Daoy (cell line): ENCODE results near the gene RASL11B. TPM values are rescaled to one million over a fixed set of nuclear protein-coding genes. Genes with fewer than 3 reads are reported as not detected.
"Not testable (repeated sequence)": the region's sequence is repeated elsewhere in the genome, so short reads cannot be mapped to it uniquely, and the experiment has no call there.

Experiments used
- DNase-seq: peaks from one replicate; pipeline ENCODE4 v3.0.0-alpha.2; 2015; ENCODE audit warnings: low read depth
- total RNA-seq: library from RNA; depleted of rRNA; stranded (reverse); fragments of >200 nt; shearing (Covaris generic); gene quantifications from 2 replicates; pipeline ENCODE4 v1.2.3, GENCODE V29; 2014; rRNA removed

RASL11B gene, protein sequence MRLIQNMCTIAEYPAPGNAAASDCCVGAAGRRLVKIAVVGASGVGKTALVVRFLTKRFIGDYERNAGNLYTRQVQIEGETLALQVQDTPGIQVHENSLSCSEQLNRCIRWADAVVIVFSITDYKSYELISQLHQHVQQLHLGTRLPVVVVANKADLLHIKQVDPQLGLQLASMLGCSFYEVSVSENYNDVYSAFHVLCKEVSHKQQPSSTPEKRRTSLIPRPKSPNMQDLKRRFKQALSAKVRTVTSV
- total RNA-seq: 1.8 and 2.0 TPM in 2 replicates

DNA sequence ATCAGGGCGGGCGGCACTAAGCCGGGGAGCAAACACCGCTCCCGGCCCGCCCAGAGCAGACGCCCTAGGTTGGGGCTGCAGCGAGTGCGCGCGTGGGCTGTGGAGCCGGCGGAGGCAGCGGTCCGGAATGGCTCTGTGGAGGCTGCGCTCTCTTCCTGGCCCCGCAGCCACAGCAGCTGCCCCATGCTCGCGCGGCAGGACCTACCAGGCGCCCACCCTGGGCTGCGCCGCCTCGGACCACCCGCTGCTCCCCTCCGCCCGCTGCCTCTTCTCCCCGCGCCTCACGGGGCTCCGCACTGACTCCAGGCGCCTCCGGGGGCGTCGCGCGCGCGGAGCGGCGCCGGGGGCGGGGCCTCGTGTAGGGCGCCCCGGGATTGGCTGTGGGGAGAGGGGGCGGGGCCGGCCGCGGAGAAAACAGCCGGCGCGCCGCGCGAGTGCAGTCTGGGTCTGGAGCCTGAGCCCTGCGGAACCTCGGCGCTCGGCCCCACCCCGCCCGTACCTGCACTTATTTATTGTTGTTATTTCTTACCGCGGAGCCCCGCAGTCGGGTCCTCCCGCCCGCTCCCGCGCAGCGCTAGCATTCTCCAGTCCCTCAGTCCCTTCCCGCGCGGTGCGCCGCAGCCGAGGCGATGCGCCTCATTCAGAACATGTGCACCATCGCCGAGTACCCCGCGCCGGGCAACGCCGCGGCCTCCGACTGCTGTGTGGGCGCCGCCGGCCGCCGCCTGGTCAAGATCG is at the start of gene RASL11B:
RASL11B (plus strand) TSS at position 439 of the 738 bp plus-strand sequence; CDS start at position 630, 191 bp downstream.
- DNase-seq: peak; percentile 74

DNA sequence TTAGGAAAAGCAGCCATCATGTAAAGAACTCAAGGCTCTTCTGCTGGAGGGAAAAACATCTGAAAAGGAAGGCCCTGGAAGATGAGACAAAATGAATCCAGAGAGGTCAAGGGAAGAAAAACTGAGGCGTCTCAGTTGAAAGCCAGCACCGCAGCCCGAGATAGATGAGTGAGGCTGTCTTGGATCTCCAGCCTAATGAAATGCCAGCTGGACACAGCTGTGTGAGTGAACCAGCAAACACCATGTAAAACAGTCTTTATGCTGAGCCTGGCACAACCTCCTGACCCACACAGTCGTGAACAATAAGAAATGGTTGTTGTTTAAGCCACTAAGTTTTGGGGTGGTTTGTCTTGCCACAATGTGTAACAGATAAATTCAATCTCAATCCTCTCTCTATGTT is 48.6 kb upstream of the RASL11B start:
- no peak for DNase-seq

DNA sequence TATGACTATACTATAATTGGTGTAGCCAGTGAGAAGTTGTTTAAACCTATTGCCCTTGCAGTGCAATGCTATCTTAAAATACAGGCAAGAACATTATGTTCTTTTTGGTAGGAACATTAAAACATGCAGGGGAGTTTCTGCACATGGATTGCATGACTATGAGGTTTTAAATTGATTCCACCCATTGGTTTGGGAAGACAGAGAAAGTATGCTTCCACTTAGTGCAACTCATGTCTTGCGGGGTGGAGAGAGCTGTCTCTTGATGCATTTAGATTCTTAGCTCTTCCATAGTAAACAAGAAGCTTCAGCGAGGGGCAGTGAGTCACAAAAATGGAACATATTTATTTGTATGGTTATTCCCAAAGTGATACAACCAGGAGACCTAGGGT is 39.5 kb upstream of the RASL11B start:
- DNase-seq: no peak

DNA sequence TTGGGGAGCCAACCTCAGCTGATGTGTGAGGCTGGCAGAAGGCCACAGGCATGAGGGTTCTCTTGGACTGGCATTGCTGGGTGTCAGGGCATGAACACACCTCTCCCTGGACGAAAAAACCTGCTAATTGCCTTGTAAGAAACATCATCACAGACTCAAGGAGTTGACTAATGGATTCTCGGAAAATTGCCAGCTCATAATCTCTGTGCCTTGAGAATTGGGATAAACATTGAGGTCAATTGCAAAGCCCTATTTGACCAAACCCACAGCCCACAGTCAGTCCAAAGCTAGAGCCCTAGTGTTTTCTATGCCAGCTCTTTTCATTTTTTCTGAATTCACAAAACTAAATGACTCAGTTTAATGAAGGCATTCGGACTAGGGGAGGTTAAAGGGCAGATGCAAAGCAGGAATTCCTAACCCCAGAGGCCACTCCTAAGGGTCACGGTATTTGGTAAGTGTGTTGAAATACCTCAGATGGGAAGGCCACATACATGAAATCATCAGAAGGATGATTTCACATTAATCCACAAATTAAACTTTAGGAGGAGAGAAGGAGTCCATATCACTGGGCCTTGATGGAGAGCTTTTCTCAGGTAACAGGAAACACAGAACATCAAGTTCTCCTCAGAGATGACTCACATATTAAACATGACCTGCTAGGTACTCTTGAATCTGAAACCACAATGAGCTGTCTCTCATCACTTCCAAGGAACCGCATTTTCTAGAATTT is 39.0 kb upstream of the RASL11B start:
- DNase-seq: peak; percentile 44

DNA sequence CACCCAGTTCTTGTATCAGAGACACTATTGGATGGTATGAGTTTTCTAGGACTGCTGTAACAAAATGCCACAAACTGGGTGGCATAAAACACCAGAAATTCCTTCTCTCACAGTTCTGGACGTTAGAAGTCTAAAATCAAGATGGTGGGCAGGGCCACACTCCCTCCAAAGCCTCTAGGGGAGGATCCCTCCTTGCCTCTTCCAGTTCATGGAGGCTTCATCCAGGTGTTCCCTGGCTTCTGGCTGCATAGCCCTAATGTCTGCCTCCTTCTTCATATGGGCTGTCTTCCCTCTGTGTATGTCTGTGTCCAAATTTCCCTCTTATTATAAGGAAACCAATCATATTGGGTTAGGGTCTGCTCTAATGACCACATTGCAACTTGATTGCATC is 38.4 kb upstream of the RASL11B start:
- DNase-seq: no peak

DNA sequence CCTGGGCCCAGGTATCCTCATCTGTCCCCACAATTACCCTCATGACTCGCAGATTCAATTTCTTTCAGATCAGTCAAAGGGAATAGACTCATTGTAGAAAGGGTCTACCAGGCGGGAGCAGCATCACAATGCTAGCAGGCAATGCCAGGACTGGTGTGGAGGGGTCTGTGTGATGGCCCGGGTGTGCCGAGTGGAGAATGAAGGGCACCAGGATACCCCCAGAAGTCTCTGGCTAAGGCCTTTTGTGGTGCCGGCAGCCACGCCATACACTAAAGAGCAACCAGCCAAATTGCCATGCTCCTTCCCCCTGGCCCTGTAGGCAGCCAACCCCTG is 37.9 kb upstream of the RASL11B start:
- no peak for DNase-seq

DNA sequence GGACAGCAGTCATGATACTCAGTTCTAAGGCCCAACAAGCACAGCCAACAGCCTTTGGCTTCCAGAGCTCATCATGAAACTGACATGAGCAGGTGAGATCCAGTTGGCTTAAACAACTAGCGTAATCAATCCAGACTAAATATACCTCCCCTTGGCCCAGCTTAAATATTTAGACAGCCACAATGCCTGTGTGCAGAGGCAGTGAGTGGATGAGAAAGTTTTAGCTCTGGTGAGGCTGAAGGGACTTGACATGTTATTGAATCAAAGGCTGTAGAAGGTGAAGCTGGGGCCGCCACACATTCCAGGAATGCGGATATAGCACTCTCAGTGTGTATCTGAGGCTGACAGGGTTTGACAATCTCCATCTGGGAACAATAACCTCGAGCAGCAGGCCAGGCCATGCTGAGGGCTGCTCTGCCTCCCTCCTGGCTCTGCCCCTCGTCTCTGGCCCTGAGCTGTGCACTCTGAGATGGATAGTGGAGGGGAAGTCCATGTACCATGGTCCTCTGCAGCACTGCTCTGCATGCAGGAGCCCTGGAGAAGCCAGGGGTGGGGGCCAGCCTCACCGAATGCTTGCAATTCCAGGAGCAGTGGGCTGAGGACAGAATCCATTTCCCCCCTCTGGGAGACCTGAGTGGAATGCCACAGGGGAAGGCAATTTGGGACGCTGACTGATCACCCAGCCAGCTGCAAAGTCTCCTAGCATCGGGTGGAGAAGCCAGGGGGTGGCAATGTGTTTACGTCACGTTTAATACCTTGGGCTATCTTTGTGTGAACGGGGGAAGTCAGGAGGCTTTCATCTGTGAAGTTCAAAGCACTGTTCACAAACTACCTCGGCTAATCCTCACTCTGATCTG is 37.3 kb upstream of the RASL11B start:
- DNase-seq: peak; percentile 22

DNA sequence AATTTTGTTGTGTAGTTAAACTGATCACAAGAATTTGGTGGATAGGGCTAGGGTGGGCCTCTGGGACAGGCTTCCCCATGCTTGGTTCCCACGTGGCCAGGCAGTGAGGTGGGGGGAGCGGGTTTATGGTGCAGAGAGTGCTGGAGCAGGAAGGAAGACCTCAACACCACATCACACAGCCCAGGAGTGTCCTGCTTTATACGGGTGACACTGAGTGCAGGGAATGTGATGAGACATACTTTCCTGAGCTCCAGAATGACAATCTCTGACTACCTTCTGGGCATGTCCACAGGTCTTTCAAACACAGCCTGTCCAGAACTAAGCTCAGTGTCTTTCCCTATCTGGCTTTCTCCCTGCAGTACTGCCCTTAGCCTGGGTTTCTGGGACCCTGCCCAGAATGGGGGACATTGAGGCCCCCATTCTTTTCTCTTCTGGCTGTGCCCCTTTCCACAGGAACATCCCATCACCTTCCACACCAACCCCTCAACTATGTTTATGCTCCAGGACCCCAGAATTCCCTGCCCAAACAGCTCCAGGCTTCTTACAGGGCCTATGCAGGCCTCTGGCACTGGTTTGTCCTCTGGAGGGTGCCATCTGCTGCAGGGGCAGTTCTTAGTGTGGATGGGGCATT is 36.5 kb upstream of the RASL11B start:
- no peak for DNase-seq

DNA sequence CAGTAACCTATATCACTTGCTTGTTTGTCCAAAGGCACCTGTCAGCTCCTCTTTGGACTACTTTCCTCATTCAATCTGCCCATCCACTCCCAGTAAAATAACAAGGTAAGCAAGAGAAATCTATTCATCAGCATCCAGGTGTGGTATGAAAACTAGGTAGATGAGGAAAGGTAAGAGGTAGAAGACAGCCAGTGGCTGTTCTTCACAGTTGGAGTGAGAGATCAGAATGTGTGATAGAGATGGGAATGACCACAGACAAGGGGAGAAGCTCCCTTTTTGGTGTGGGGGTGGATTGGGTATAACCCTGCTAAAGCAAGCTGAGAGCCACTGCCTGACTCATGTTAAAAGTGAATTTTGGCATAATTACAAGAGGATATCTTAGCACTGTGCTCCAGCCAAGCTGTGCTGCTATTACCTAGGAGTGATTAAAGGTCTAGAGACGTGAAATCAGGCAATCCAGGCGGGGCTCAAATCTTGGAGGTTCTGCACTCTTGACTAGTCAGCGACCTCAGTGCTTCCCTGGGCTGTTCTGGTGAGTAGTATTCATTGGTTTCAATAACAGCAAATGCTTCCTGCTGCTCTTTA is 28.1 kb upstream of the RASL11B start:
- no peak for DNase-seq

DNA sequence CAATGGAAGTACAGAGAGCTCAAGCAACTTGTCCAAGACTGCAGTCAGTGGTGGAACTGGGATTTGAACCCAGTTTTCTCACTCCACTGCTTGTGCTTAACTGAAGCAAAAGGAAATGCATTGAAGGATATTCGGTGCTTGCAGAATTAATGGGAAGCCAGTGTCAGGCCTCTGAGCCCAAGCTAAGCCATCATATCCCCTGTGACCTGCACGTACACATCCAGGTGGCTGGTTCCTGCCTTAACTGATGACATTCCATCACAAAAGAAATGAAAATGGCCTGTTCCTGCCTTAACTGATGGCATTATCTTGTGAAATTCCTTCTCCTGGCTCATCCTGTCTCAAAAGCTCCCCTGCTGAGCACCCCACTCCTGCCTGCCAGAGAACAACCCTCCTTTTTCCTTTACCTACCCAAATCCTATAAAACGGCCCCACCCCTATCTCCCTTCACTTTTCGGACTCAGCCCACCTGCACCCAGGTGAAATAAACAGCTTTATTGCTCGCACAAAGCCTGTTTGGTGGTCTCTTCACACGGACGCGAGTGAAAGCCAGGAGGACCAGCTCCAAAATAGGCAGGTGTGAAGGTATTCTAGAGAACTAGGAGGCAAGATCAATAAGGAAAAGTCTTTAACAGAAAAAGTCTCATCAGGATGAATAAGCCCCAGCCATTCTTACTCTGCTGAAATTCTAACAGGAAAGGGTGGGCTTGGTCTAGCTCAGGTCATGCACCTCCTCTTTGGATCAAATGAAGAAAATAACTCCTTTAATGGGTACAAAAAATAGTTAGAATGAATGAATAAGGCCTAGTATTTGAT is 27.3 kb upstream of the RASL11B start:
- not testable (repeated sequence) for DNase-seq

DNA sequence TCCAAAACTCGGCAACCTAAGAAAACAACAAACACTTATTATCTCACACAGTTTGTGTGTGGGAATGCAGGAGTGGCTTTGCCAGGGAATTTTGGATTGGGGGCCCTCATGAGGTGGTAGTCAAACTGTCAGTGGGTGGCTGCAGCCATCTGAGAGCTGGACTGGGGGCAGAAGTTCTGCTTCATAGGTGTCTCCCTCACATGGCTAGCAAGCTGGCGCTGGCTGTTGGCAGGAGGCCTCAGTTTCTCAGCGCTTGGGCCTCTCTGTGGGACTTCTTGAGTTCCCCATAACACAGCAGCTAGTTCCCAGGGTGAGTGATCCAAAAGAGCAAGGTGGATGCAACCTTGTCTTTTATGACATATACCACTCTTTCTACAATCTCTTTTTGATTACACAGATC is 26.0 kb upstream of the RASL11B start:
- no peak for DNase-seq

DNA sequence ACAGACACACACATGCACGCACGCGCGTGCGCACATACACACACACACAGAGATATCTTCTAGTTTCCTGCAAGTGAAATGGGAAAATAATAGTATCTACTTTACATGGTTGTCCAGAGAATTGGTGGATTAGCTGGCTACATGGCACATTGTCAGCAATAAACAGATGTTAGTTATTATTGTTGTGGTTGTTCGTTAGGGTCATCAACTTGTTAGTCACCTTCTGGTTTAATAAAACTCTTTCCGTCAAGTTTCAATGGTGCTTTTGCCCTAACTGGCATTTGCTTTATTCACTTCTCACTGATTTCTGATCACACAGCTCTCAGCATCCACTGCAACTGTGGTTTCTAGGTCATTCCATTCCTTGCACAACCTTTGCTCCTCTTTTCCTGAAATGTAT is 25.4 kb upstream of the RASL11B start:
- DNase-seq: no peak

DNA sequence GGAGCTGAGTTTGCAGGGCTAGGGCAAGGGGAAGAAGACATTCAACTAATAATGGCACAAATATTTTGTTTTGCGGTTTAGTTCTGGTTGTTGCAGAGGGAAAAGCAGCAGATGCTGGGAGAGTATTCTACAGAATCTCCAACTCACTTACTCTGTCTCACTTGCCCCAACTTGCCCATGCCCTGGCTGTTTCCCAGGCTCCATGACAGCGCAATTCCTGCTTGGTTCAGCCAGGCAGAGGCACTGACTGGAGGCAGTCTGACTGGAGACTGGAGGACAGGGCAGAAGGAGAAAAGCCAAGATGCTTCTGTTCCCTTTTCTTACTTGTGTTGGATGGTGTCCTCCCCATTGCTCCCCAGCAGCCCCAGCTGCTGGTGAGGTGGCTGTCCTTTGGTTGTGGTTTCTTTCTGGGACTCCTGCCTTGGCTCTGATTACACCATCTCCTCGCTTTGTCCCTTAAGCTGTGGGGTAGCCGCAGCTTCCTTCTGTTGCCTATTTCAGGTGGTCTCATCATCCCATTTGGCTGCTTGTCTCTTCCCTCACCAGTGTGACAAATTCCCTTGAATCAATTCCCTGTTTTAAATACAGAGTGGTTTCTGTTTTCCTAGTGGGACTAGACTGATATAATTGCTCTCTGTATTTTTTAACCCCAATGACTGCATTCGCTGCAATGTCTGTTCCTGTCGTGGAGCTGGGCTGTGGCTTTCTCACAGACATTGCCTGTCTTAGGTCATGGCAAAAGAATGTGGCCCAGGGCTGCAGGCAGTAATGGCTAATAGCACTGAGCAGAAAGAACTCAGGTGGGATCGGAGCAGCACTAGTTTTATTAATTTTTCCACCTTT is 24.2 kb upstream of the RASL11B start:
- DNase-seq: peak; percentile 80

DNA sequence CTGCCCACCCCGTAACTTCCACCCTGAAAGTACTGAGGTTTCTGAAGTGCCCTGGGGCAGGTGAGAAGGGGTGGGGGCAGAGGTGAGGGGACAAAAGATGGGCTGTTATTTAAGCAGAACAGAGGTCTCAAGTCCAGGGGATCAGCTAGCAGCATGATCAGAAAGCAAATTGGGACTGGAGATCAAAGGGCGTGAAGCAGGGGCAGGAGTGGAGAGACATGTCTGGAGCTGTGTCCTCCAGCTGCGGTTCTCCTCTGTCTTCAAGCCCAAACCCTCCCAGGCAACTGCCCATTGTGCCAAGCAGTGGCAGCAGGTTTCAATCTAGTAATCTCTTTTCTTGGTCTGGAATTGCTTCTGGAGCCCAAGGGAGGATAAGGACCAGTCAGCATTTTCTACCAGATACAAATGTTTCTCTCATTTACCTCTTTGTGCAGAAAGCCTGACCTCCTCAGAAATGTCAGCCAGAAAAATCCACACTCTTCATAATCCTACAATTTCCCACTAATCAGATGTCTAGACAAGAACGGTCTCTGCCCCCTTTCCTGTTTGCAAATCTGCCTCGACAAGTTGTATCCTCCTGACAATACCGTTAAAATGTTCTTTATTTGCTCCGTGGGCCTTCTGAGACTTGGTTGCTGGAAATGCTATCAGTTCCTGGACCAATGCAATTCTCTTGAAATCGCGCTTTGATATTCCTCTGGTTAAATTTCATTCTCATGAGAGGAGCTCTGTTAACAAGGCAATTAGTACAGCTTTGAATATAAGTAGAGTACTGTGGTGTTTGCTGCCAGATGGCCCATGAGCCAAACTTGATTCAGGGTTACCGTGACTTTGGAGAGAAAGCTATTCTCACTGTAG is 23.2 kb upstream of the RASL11B start:
- DNase-seq: no peak

DNA sequence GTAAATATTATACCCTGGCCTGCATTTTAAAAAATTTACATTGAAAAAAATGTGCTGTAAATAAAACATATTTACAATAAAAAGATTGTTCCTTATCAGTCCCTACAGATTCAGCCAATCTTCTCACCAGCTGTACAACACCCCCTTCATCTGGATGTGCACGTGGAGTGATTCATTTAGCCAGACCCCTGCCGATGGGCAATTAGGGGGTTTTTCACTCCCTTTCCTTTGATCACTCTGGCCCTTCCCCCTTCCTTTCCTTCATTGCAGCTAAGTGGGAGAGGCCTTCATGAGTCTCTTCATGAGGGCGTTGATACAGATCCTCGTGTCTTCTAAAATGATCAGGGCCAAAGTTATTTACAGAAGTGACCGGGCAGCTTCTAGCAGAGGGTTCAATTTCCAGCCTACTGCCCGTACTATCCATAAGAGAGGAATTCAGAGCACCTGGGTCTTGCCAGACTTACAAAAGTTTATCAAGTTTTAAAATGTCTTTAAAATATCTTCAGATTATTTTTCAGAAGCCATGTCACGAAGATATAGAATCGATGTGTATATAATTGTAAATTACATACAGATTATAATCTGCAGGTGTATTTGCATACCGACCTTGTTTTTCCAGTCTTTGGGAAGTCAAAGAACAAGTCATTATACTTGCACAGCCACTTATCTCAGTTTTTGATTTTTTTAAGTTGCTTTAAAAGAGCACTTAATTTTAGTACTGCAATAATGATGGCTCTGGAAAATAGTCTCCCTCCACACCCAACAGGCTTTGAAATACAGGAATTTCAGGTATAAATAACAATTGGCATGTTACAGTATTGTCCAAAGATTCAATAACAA is 21.4 kb upstream of the RASL11B start:
- no peak for DNase-seq

DNA sequence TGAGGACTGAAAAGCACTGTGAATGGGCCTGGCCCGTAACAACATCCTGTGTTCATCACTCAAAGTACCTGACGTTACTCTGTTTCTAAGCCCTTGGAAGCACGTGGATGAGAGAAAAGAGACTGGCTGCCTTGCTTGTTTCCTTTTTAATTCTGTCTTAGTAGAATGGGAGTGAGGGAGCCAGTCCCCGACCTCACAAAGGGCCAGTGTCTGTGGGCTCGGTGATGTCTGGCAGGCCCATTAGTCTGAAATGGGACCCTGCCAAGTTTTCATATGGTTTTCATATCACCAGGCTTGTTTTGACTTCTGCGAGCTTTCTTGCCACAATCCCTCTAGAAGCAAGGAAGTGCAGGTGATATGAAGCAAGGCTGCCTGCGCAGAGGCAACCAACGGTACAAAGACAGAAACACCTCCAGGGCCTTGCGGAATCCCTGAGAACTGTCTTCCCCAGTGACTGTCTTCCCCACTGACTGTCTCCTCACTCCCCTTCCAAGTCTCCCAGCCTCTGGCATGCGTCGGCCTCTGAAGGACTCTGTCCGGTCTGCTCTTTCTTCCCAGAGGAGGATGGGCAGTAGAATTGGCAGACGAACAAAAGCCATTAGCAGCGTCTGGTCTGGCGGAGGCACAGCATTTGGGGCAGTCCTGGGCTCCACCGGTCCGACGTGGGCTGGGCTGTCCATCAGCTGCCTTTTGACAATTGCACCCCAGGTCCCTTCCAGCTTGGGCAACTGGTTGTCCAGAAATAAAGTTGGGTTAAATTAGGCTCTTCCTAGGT is 20.2 kb upstream of the RASL11B start:
- peak; percentile 27 for DNase-seq

DNA sequence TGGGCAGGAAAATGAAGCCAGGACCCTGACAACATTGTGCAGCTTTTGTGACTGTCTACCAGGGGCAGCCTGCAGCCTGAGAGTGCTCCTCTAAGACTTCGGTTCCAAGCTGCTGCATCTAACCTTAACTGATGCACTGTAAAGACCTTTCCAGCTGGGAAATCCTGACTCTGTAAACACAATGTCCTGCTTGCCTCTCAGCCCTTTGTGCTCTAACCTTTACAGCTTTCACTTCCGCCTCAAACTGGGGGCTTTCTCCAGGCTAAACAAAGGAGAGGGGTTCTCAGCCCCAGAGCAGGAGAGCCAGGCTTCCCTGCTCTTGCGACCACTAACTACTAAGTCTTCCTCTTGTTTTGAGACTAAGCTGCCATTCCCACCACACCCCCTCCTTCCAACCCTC is 19.3 kb upstream of the RASL11B start:
- no peak for DNase-seq
